Gastrocnemius medialis (tissue), 4 donors: ENCODE measurements around the gene ITCH.

Experiments used
- POLR2A ChIP-seq, 2 donors: fragments of 450-650 bp; IDR thresholded peaks; one replicate each; pipeline ENCODE4 v1.6.1; 2017; ENCODE audit warnings: antibody characterized with exemption in 2 of 2, mild to moderate bottlenecking in 2 of 2, moderate library complexity in 2 of 2
- TF ChIP-seq, protein P1 (sequence below), 5 experiments: fragments of 450-650 bp in 3 of 5; fragments of 200-600 bp in 2 of 5; sonication (generic) in 2 of 5; IDR thresholded peaks in 4 of 5; conservative IDR thresholded peaks in 1 of 5; 1 replicate in 4 of 5; 2 replicates in 1 of 5; pipeline ENCODE4 v1.5.1; 2016 to 2019; ENCODE audit warnings: antibody characterized with exemption in 5 of 5, mild to moderate bottlenecking in 3 of 5, moderate library complexity in 3 of 5

DNA sequence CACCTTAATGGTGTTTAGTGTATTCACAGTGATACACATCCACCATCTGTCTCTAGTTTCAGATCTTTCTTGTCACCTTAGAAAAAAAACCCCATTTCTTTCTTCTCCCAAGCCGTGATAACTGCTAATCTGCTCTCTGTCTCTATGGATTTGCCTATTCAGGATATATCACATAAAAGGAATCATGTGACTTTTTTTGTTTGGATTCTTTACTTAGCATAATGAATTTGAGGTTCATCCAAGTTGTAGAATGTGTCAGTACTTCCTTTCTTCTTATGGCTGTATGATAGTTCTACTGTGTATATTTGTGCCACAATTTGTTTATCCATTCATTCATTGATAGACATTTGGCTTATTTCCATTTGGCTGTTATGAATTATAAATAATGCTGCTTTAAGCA, 57.1 kb downstream of the ITCH start:
- TF ChIP-seq, protein P1, sequence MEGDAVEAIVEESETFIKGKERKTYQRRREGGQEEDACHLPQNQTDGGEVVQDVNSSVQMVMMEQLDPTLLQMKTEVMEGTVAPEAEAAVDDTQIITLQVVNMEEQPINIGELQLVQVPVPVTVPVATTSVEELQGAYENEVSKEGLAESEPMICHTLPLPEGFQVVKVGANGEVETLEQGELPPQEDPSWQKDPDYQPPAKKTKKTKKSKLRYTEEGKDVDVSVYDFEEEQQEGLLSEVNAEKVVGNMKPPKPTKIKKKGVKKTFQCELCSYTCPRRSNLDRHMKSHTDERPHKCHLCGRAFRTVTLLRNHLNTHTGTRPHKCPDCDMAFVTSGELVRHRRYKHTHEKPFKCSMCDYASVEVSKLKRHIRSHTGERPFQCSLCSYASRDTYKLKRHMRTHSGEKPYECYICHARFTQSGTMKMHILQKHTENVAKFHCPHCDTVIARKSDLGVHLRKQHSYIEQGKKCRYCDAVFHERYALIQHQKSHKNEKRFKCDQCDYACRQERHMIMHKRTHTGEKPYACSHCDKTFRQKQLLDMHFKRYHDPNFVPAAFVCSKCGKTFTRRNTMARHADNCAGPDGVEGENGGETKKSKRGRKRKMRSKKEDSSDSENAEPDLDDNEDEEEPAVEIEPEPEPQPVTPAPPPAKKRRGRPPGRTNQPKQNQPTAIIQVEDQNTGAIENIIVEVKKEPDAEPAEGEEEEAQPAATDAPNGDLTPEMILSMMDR (IDR thresholded peaks at IDR 0.05 in 4 of 5, conservative IDR thresholded peaks at IDR 0.05 in 1 of 5), result no peak
- TF ChIP-seq POLR2A (IDR thresholded peaks at IDR 0.05), result no peak
